Measurements from ENCODE around the gene PPM1L.

DNA sequence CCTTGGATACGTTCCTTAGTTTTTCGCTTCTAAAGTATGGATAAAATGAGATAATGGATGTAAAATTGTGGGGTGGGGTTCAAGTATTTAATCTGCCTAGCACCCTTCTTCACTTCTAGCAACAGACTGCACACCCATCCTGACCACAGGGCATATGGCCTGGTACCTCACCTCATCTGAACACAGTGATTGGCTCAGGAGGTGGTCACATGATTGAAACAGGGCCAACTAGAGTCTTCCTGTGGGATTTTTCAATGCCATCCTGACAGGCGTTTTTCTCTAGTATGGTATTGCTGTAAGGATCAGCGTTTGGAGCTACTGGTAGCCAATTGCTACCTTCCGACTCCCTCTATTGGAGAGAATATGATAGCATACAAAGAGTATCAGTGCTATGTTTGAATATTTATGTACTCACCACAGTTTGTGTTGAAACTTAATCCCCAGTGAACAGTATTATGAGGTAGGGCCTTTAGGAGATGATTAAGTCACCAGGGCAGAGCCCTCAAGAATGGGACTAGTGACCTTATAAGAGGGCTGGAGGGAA, 172.2 kb downstream of the PPM1L start:
- TF ChIP-seq POLR2AphosphoS5 (IDR thresholded peaks at IDR 0.05; ENCODE audit: insufficient read depth in 1 of 2, low read depth in 1 of 2) = no peak
- TF ChIP-seq, protein P1, sequence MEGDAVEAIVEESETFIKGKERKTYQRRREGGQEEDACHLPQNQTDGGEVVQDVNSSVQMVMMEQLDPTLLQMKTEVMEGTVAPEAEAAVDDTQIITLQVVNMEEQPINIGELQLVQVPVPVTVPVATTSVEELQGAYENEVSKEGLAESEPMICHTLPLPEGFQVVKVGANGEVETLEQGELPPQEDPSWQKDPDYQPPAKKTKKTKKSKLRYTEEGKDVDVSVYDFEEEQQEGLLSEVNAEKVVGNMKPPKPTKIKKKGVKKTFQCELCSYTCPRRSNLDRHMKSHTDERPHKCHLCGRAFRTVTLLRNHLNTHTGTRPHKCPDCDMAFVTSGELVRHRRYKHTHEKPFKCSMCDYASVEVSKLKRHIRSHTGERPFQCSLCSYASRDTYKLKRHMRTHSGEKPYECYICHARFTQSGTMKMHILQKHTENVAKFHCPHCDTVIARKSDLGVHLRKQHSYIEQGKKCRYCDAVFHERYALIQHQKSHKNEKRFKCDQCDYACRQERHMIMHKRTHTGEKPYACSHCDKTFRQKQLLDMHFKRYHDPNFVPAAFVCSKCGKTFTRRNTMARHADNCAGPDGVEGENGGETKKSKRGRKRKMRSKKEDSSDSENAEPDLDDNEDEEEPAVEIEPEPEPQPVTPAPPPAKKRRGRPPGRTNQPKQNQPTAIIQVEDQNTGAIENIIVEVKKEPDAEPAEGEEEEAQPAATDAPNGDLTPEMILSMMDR (IDR thresholded peaks at IDR 0.05) = no peak

Data from vagina (tissue), 2 donors.